Activated CD4-positive, alpha-beta T cell treated with anti-CD3 and anti-CD28 coated beads, Interleukin-2, amount 10 ng/mL, durations not matched to agents 24 days and 14 days (primary cell): ENCODE results near the gene CACNG6. TPM values are rescaled to one million over a fixed set of nuclear protein-coding genes. Genes with fewer than 3 reads are reported as not detected.
"Not testable (repeated sequence)": the region's sequence is repeated elsewhere in the genome, so short reads cannot be mapped to it uniquely, and the experiment has no call there.

Experiments used
- DNase-seq: peaks from one replicate; pipeline ENCODE4 v3.0.0; 2022
- H3K27ac Mint-ChIP-seq: one replicate; pipeline ENCODE4 v1.8.0; 2022; ENCODE audit warnings: mild to moderate bottlenecking, mixed read lengths
- H3K27me3 Mint-ChIP-seq: one replicate; pipeline ENCODE4 v1.8.0; 2022; ENCODE audit warnings: mixed read lengths
- H3K36me3 Mint-ChIP-seq: one replicate; pipeline ENCODE4 v1.8.0; 2022; ENCODE audit warnings: low read depth, mild to moderate bottlenecking, mixed read lengths
- H3K4me1 Mint-ChIP-seq: one replicate; pipeline ENCODE4 v1.8.0; 2021; ENCODE audit warnings: mixed read lengths
- H3K4me3 Mint-ChIP-seq: one replicate; pipeline ENCODE4 v1.8.0; 2022; ENCODE audit warnings: mild to moderate bottlenecking, moderate library complexity, mixed read lengths
- H3K9me3 Mint-ChIP-seq: one replicate; pipeline ENCODE4 v1.8.0; 2021; ENCODE audit warnings: mixed read lengths
- intact Hi-C: fragments of 100-400 bp; cut with micrococcal nuclease; formaldehyde crosslinking; loops from one replicate; pipeline ENCODE4 v1.15.1; 2023
- total RNA-seq: library from RNA; stranded (reverse); gene quantifications from 2 replicates; pipeline ENCODE4 v1.2.3, GENCODE V29; 2022

CACNG6 gene
- total RNA-seq, 1 donor from 2014 or later: not detected

- intact Hi-C loops: no loop called here
- no peak for DNase-seq
- H3K4me3 Mint-ChIP-seq: no peak overlapping the region
These were observed 37.9 kb downstream of the CACNG6 start for GRCh38 chr19:54029301-54029700.

GRCh38 chr19:54029930-54030490, 38.6 kb downstream of the CACNG6 start:
- intact Hi-C loops: loop anchor here (1.0 kb wide), 1 partner anchor 237 kb away; no protein-coding TSS in a partner anchor
- no peaks in the 10 kb centered on the region for H3K36me3 Mint-ChIP-seq
- peaks cover 8% of the 10 kb centered on the region for H3K27me3 Mint-ChIP-seq
- no peaks in the 10 kb centered on the region for H3K9me3 Mint-ChIP-seq
- H3K4me3 Mint-ChIP-seq: no peak overlapping the region
- peaks cover 5% of the 10 kb centered on the region for H3K4me1 Mint-ChIP-seq
- DNase-seq: peak; percentile 86
- H3K27ac Mint-ChIP-seq: no peak overlapping the region

More at GRCh38 chr19:54029301-54029700, 37.9 kb downstream of the CACNG6 start:
- H3K36me3 Mint-ChIP-seq: no peaks in the 10 kb centered on the region
- no peaks in the 10 kb centered on the region for H3K9me3 Mint-ChIP-seq
- H3K27me3 Mint-ChIP-seq: peaks cover 8% of the 10 kb centered on the region
- peaks cover 5% of the 10 kb centered on the region for H3K4me1 Mint-ChIP-seq
- H3K27ac Mint-ChIP-seq: no peak overlapping the region

GRCh38 chr19:54030895-54031586, 39.6 kb downstream of the CACNG6 start:
- no peak for DNase-seq
- no peaks in the 10 kb centered on the region for H3K9me3 Mint-ChIP-seq
- intact Hi-C loops: loop anchor here (1.0 kb wide), 1 partner anchor 238 kb away; no protein-coding TSS in a partner anchor
- H3K36me3 Mint-ChIP-seq: no peaks in the 10 kb centered on the region
- H3K4me1 Mint-ChIP-seq: peaks cover 5% of the 10 kb centered on the region
- H3K27ac Mint-ChIP-seq: no peak overlapping the region
- H3K27me3 Mint-ChIP-seq: peaks cover 8% of the 10 kb centered on the region
- no peak overlapping the region for H3K4me3 Mint-ChIP-seq

- no peak overlapping the region for H3K4me3 Mint-ChIP-seq
- H3K27me3 Mint-ChIP-seq: peaks cover 7% of the 10 kb centered on the region
- H3K4me1 Mint-ChIP-seq: peaks cover 4% of the 10 kb centered on the region
- intact Hi-C loops: no loop called here
- no peaks in the 10 kb centered on the region for H3K9me3 Mint-ChIP-seq
- H3K27ac Mint-ChIP-seq: no peak overlapping the region
- H3K36me3 Mint-ChIP-seq: no peaks in the 10 kb centered on the region
- no peak for DNase-seq
These were observed 44.1 kb downstream of the CACNG6 start for GRCh38 chr19:54035215-54036178.

GRCh38 chr19:54036542-54036941, 45.1 kb downstream of the CACNG6 start:
- H3K36me3 Mint-ChIP-seq, intact Hi-C loops, H3K4me1 Mint-ChIP-seq, H3K27ac Mint-ChIP-seq, H3K4me3 Mint-ChIP-seq, H3K27me3 Mint-ChIP-seq, DNase-seq, H3K9me3 Mint-ChIP-seq: not testable (repeated sequence)

- Mint-ChIP-seq H3K4me3 (no peak overlapping the region), H3K4me1 (no peaks in the 10 kb centered on the region), H3K36me3 (no peaks in the 10 kb centered on the region), H3K27me3 (no peaks in the 10 kb centered on the region), H3K9me3 (no peaks in the 10 kb centered on the region), H3K27ac (no peak overlapping the region)
- DNase-seq: no peak
- intact Hi-C loops: no loop called here
These were observed 48.6 kb downstream of the CACNG6 start for GRCh38 chr19:54040003-54040402.

- Mint-ChIP-seq H3K4me1 (no peaks in the 10 kb centered on the region), H3K27ac (no peak overlapping the region), H3K9me3 (no peaks in the 10 kb centered on the region), H3K4me3 (no peak overlapping the region), H3K36me3 (no peaks in the 10 kb centered on the region), H3K27me3 (no peaks in the 10 kb centered on the region)
- DNase-seq: no peak
- intact Hi-C loops: no loop called here
These were observed 50.7 kb downstream of the CACNG6 start for GRCh38 chr19:54041969-54042606.

GRCh38 chr19:54042989-54043388, 51.6 kb downstream of the CACNG6 start:
- Mint-ChIP-seq H3K4me3 (no peak overlapping the region), H3K9me3 (no peaks in the 10 kb centered on the region), H3K4me1 (no peaks in the 10 kb centered on the region)

GRCh38 chr19:54045771-54046170, 54.3 kb downstream of the CACNG6 start:
- Mint-ChIP-seq H3K9me3 (no peaks in the 10 kb centered on the region), H3K36me3 (no peaks in the 10 kb centered on the region)
- intact Hi-C loops: no loop called here

More at GRCh38 chr19:54042989-54043388, 51.6 kb downstream of the CACNG6 start:
- no peak for DNase-seq
- intact Hi-C loops: no loop called here
- Mint-ChIP-seq H3K27me3 (no peaks in the 10 kb centered on the region), H3K27ac (no peak overlapping the region), H3K36me3 (no peaks in the 10 kb centered on the region)

GRCh38 chr19:54047616-54048015, 56.2 kb downstream of the CACNG6 start:
- H3K9me3 Mint-ChIP-seq: no peaks in the 10 kb centered on the region
- no peaks in the 10 kb centered on the region for H3K27me3 Mint-ChIP-seq
- no peaks in the 10 kb centered on the region for H3K36me3 Mint-ChIP-seq
- H3K4me1 Mint-ChIP-seq: no peaks in the 10 kb centered on the region
- no peak overlapping the region for H3K4me3 Mint-ChIP-seq
- H3K27ac Mint-ChIP-seq: no peak overlapping the region
- intact Hi-C loops: no loop called here
- DNase-seq: no peak

More at GRCh38 chr19:54045771-54046170, 54.3 kb downstream of the CACNG6 start:
- H3K4me1 Mint-ChIP-seq: no peaks in the 10 kb centered on the region
- DNase-seq: no peak
- no peak overlapping the region for H3K4me3 Mint-ChIP-seq
- no peak overlapping the region for H3K27ac Mint-ChIP-seq
- no peaks in the 10 kb centered on the region for H3K27me3 Mint-ChIP-seq

Other genes starting within 250 kb of the CACNG6 start
- not detected in 2 replicates for gene NLRP12, start 167.3 kb upstream of the CACNG6 start, total RNA-seq
- gene MYADM, start 123.8 kb upstream of the CACNG6 start, total RNA-seq: 65.6 and 69.0 TPM in 2 replicates
- gene PRKCG, start 109.4 kb upstream of the CACNG6 start, total RNA-seq: not detected in 2 replicates
- not detected in 2 replicates for gene CACNG7, start 82.4 kb upstream of the CACNG6 start, total RNA-seq
- gene CACNG8, start 28.7 kb upstream of the CACNG6 start, total RNA-seq: not detected in 2 replicates
- not detected in 2 replicates for gene VSTM1, start 72.3 kb downstream of the CACNG6 start, total RNA-seq
- not detected in 2 replicates for gene TARM1, start 89.7 kb downstream of the CACNG6 start, total RNA-seq
- 0.17 and 0.26 TPM in 2 replicates for gene OSCAR, start 109.2 kb downstream of the CACNG6 start, total RNA-seq
- 105 and 131 TPM in 2 replicates for gene NDUFA3, start 111.2 kb downstream of the CACNG6 start, total RNA-seq
- 31.0 and 33.7 TPM in 2 replicates for gene TFPT, start 124.0 kb downstream of the CACNG6 start, total RNA-seq
- gene PRPF31, start 124.1 kb downstream of the CACNG6 start, total RNA-seq: 110 and 115 TPM in 2 replicates
- 64.5 and 73.4 TPM in 2 replicates for gene CNOT3, start 146.1 kb downstream of the CACNG6 start, total RNA-seq
- 4.6 and 5.7 TPM in 2 replicates for gene LENG1, start 168.1 kb downstream of the CACNG6 start, total RNA-seq
- 0.54 and 1.1 TPM in 2 replicates for gene TMC4, start 181.5 kb downstream of the CACNG6 start, total RNA-seq
- 289 and 291 TPM in 2 replicates for gene MBOAT7, start 197.9 kb downstream of the CACNG6 start, total RNA-seq
- gene TSEN34, start 199.7 kb downstream of the CACNG6 start, total RNA-seq: 17.9 and 18.4 TPM in 2 replicates
- gene RPS9, start 209.2 kb downstream of the CACNG6 start, total RNA-seq: 1,530 and 1,555 TPM in 2 replicates
- gene LILRB3, start 231.4 kb downstream of the CACNG6 start, total RNA-seq: 0.26 TPM in 1 of 2 replicates, not detected in the other